GM21381 (cell line): ENCODE measurements around the gene ZNF385B.

Experiments
- ATAC-seq: cut with Tn5 transposase; IDR thresholded peaks from one replicate; pipeline ENCODE4 v1.9.1; 2021; ENCODE audit warnings: mild to moderate bottlenecking, moderate library complexity; ENCODE audit not compliant: unreplicated experiment

ZNF385B gene

GRCh38 chr2:179422037-179422643 lies 439.3 kb downstream of the ZNF385B start:
- peak; percentile 71 for ATAC-seq

DNA sequence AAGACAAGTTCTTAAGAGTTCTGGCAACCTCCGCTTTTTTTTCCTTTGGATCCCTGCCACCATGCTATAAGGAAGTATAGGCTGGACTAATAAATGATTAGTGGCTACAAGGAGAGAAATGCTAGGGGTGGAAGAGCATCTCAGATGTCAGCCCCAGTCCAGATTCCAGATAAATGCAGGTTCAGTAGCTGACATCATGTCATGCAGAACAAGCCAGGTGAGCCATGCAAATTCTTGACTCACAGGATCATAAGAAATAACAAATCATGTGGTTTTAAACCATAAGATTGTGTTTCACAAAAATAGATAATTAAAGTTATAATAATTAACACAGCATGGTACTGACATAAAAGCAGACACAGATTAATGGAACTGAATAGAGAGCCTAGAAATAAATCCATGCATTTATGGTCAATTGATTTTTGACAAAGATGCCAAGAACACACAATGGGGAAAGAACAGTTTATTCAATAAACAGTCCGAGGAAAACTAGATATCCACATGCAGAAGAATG lies 443.9 kb downstream of the ZNF385B start:
- ATAC-seq, result no peak

DNA sequence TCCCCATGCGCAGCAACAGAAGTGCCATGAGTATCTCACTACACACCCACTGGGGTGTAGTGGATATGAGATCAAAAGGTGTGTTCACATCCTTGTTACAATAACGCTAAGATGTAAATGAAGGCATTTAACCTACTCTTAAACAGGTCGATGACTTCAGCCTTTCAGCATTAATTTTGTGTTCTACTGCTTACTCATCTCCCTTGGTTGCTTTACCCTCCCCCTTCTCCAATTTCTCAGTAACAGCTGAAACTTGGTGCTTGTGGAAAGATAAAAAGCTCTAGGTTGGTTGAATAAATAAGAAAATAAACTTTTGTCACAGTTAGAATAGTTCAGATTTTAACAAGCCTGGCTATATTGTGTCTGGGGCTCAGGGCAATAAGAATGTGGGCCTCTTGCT lies 449.3 kb downstream of the ZNF385B start:
- ATAC-seq, result no peak

GRCh38 chr2:179410552-179411356 lies 450.7 kb downstream of the ZNF385B start:
- ATAC-seq, result peak; percentile 86

DNA sequence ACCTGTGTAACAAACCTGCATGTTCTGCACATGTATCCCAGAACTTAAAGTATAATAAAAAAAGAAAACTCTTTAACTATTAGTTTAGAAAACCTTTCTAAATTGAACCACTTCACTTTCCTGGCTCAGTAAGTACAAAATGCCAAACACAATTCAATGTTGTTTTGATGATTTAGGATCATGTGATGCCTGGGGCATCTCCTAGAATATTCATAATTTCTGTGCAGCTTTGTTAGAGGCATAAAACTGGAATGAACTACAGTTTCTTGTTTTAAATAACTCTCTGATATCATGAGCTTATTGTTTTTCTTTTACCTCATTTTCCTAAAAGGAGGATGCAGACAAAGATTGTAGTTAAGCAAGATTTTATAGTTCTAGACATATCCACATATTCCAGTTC lies 457.8 kb downstream of the ZNF385B start:
- no peak for ATAC-seq

- no peak for ATAC-seq
Observed at GRCh38 chr2:179393481-179393880, 467.9 kb downstream of the ZNF385B start.
